Measurements from ENCODE around the gene LRRC7.

LRRC7 gene

DNA sequence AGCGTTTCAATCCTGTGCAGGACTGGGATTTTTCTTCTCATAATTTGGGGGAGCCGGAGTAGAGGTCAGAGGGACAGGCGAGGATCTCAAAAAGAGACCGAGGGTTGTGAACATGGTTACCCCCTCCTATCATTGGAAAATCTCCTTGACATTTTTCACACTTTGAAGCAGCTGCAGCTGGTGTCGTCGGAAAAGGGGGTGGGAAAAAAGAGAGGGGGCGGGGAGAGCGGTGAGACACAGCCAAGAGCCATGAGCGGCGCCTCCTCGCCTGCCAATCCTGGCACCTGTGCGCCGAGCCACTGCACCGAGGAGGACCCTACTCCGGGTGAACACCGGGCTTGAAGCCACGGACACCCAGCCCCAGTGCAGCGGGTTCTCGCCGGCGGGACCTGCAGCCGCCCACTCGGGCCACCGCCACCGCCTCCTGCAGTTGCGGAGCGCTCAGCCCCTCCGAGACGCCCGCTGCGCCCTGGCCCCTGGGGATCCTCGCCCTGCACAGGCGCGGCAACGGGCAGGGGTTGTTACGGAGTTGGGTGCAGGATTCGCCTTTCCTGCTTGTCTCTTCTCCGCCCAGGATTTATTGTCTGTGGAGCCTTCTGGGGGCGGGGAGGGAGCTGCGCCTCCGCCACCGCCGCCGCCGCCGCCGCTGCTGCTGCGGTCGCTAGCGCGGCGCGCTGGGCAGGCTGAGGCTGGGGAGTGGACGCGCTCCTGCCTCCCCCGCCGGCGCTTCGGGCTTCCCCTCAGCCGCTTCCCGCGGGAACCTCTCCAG, at the start of gene LRRC7:
TSS of gene LRRC7 (plus strand) at position 271 of the 769 bp plus-strand sequence. CDS start 718 bp downstream, outside the sequence.
- DNase-seq, result peak; percentile 43

DNA sequence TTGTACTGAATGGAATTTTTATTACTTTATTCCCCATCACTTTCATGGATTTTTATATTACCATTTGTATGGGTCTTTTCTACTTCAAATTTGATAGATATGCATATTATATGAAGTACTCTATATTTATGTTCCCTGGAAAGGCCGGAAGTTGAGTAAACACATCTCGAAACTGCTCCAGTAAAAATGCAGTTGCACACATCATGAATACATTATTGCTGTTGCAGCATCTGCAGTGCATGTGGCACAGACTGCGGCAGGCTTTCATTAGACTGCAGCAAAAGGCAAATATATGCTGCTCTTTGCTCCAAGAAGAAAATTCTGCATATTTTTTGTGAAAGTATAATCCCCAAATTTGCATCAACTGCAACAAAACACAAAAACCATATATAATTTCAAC, 48.7 kb upstream of the LRRC7 start:
- no peak for DNase-seq

DNA sequence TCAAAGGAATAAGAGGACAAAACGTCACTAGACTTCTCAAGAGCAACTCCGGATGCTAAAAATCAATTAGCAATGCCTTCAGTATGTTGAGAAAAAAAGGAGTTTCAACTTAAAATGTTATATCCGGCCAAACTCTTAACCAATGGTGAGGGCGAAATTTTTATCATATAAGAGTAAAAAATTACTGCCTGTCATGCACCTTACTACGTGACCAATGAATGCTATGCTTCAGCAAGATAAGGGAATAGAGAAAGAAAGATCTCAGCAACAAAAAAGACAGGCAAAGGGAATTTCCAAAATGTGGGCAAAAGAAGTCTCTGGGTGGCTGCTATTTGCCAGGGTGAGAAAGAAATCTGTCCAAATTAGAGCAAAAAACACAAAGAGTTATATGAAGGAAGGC, 47.4 kb upstream of the LRRC7 start:
- no peak for DNase-seq

DNA sequence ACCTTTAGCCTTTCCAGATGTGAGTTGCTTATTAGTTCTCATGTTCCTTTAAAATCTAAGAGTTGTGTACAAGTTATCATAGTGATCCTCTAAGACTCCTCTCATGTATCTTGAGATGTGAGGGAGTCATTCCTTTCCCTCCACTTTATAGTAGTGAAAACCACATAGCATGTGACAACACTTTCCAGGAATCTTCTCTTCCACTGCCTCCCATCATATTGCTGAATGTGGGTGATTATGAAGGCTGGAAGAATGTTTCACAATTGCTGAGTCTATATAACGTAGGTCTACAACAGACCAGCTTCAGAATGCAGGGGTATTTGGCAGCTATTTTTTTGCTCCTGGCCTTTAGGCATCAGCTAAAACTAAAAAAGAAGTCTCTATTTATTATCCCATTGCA, 44.7 kb upstream of the LRRC7 start:
- DNase-seq, result no peak

DNA sequence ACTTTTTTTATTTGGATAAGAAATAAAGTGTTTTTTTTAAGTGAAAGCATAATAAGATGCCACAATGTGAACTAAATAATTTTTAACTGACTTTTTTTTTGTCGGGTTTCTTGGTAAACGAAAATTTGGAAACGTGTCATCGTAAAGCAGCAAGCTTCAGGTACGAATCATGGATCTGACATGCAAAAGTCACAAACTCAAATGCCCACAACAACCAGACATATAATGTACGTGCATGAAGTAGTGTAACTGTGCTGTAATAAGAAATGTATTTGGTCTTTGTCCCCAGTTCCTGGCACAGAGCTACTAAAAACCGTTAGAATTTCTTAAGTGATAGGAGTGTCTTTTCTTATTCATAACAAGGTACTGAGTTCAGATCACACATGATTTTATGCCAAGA, 44.3 kb upstream of the LRRC7 start:
- DNase-seq, result no peak

DNA sequence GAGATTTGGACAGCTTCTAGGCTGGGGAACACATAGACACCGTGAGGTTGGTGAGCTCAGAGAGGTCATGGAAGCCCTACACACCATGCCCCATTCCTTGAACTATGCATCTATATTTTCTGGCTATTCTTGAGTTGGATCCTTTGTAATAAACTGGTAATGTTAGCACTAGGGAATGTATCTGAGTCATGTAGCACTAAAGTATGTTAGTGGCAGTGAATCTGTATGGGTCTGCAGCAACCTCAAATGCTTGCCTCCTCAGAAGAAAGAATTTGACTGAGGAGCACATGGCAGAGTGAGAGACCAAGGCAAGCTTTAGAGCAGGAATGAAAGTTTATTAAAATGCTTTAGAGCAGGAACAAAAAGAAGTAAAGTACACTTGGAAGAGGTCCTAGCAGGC, 43.7 kb upstream of the LRRC7 start:
- DNase-seq, result no peak

DNA sequence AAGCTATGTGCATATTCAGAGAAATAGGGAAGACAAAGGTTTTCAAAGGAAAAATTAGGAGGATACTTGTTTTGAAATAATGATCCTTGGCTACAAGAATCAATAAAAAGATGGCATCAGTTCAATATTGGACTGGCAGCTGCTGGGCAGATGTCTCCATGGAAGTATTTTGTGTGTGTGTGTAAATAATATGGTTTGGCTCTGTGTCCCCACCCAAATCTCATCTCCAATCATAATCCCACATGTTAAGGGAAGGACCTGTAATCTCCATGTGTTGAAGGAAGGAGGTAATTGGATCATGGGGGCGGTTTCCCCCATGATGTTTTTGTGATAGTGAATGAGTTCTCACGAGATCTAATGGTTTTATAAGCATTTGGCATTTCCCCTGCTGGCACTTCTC, 40.4 kb upstream of the LRRC7 start:
- no peak for DNase-seq

DNA sequence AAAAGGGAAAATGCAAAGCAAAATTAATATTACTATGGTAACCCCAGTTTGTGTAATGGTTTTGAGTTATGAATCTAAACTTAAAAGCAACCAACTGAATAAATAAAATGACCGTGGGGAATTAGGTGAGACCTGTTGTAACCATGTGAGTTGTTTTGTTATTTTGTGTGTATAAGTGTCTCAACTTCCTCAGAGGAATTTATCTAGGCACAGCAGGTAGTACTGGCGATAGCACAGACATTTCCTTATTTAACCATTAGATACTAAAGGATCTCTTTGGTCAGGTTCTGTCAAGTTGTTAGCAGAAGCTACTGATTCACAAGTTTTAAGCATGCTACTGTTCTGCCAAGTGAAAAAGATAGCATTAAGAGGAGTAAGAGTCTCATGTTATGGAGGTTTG, 39.3 kb upstream of the LRRC7 start:
- peak; percentile 27 for DNase-seq

DNA sequence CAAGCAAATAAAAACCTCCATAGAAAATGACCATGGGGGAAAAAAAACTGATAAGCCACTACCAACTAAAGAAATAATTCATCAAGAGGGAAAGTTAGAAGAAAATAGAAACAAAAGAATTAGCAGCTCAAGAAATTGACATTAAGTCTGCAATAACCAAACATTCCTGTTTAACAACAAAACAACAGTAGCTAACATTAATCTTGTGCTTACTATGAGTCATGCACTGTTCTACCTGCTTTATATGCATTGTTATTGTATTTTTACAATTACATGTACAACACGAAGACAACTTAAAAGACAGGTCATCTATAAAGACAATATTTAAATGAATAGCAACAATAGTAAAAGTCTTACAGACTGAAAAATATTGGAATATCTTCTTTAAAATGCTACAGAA, 34.4 kb upstream of the LRRC7 start:
- no peak for DNase-seq

DNA sequence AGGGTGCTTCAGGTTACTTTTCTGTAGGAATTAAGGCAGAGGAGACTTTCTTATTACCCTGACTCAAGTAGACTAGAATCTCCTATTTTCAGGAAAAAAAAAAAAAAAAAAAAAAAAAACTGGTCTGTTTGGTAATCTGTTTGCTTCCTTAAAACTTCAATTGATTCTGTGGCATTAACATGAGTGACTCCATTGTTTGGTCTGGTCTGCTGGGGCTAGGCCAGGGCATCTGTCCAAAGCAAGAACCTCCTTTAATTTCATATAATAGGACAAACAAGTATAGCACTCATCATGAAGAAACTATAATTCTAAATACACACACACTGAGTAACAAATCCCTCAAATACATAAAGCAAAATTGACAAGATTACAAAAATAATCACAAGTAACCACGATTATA, 32.9 kb upstream of the LRRC7 start:
- no peak for DNase-seq

DNA sequence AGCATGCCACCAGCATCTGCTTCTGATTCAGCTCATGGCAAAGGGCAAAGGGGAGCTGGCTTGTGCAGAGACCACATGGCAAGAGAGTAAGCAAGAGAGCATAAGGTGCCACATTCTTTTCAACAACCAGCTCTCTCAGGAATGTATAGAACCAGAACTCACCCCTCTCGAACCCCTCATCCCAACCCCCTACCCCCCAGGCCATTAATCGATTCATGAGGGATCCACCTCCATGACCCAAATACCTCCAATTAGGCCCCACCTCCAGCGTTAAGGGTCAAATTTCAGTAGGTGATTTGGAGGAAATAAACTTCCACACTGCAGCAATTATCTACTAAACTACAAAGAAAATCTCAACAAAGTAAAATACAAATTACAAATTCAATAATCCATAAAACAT, 32.2 kb upstream of the LRRC7 start:
- no peak for DNase-seq

DNA sequence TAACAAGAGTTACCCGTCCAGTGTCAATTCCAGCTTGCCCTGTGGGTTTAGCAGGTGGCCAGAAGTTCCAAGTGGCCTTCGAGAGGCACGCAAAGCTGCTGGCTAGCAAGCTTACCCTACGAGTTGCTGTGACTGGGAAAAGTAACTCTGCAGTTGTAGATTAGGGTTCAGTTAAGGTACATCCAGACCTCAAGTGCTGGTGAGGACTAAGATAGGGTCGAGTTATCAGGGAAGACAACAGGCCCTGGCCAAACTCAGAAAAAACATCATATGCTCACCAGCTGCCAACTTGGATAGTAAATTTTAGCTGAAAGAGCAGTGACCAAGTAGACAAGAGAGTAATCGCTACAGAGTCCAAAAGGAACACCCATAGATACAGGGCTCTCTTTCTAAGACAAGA, 27.7 kb upstream of the LRRC7 start:
- DNase-seq, result peak; percentile 99

DNA sequence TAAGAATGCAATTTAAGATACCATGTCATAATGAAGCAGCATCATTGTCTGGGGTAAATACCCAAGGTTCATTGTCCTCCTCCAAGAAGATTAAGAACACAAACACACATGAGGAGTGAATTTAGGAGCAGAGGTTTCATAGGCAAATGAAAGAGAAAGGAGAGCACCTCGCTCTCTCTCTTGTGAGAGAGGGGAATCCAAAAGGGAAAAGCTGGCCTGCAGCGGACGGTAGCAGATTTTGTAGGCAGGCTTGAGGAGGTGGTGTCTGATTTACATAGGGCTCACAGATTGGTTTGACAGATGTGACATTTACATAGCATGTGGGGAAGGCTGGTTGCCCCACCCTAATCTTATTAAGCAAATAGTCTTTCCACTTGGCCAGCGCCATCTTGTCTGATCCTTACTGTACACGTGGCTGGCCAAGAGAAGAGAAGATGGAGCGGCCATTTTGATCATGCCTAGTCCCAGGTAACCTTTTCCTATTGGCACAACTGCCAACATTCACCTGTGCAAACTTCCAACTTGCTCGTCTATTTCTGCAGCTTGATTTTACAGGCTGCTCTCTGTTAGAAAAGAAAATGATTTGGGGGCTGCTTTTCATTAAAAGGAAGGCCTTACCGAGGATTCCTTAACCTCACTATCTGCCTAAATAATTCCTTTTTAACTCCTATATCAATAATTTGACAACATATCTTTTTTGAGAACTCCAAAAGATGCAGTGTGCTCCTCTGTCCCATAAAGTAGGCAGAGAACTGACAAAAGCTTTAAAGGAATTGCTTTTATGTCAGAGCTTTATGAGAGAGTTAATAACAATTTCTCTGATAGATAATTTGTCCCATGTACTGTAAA, 16.0 kb upstream of the LRRC7 start:
- DNase-seq, result no peak

DNA sequence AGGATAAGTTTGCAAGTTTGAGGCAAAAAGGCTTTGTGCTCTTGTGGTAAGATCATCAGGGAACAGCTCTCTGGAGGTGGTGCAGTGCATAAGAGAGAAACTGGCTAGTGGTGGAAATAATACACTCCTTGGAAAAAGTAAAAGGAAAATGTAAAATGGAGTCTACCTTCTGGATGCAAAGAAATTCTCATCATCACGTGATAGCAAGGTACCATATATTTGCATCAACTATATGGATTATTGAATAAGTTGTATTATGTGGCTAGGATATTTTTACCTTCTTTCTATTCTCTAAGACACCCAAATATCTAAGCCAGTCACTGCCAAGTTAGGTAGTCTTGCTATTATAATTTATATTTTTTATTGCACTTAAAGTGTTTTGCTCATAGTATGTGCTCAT, 14.0 kb upstream of the LRRC7 start:
- DNase-seq, result no peak

DNA sequence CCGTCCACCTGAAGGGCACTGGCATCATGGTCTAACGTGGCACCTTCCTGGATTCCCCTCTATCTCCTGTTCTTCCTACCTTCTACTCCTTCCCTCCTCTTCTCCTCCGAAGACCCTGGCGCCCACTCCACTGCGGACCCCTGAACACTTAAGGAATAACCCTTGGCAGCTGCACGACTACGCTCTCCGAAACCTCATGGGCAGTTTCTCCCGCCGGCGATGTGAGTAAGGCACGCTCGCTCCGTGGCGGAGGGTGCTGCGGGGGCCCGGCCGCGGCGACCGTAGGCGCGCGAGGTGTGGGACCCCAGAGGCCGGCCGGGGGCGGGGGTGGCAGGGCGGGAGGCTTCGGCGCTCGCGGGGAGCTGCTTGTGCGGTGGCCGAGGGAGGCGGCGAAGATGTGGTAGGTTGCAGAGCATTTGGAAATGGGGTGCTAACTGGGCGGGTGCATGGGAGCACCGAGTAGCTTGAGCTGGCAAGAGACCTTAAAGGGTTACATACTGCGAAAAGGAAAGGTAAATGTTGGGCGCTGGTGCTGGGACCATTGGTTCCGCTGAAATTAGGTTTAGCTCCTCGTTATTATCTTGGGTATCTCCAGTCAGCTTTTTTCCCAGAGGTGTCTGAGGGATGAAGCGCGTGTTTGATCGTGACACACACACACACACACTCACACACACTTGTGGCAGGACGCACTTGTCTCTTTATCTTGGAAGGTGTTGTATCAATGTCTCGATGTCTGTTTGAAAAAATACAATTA, 876 bp downstream of the LRRC7 start:
- peak; percentile 32 for DNase-seq

DNA sequence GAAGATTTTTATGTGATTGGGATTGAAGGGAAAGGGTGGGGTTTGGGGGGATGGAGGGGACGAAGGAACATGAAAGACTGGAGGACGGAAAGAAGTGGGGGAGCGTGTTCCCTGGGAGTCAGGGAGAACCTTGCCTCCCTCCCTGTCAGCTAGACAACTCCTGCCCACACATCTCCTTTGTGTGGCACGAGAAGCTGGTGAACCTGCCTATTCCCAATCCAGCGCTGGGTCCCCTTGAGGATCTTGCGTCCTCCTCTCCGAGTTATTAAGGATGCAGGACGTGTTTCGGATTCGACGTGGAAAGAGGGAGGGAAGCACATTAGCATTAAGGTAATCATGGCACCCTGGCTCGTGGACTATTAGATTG, 1.4 kb downstream of the LRRC7 start:
- DNase-seq, result no peak

DNA sequence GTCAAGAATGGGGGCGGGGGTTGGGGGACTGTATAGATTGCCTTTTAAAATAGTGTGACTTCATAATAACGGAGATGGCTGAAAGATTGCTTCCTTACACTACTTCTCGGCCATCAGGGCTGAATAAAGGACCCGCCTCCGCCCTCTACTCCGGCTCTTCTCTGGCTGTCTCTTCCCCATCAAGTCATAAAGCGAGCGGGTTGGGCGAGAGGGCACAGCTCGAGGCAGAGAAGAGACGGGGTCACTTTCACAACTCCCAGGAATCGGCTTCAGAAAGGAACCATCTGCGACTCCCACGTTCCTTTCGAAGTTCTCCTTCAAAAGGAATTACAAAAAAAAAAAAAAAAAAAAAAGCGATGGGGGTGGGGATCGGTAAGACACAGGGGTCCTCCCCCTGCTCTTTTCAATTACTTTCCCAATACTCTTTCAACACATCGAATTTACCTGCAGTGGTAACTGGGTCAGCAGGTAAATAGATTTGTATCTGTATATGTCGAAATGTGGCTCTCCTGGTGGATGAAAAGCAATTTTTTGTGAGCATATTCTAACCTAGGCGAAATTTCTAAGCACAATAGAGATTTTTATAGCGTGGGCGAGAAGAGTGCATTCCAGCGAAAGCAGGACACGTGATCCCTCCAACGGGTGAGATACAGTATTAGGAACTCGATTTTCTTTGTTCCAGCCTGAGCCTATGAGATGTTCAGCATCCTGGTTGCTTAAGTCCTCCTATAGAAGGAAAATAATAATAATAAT, 2.0 kb downstream of the LRRC7 start:
- DNase-seq, result peak; percentile 7

DNA sequence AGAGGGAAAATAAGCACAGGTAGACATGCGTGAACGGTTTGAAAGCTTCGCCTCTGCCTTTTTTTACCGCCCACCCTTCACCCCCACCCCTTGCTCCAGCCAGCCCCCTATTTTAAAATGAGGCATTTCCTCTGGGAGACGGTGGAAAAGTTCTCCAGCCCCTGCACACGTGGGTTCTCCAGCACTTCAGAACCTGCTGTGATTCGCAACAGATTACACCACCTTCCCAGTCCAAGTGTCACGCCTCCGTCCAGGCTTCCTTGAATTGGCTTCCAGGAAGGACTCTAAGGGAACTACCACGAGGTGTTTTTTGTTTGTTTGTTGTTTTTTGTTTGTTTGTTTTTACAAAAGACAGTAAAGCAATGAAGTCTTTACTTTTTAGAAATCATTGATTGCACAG, 2.6 kb downstream of the LRRC7 start:
- no peak for DNase-seq

DNA sequence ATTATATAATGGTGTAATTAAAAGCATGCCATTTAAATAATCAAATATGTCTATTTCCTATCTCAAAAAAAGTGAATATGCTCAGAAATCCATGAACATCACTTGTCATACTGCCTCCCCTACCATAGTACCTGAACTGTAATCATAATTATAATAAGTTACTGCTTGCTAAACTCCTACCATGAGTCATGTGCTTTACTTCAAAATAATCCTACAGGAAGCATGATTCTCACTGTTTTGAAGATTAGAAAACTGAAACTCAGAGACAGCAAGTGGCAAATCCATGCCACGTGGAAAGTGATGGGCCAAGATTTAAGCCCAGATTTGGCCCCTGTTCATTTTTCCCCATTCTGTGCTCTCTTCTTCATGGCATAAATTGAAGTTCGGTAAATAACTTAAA, 5.2 kb downstream of the LRRC7 start:
- DNase-seq, result no peak

DNA sequence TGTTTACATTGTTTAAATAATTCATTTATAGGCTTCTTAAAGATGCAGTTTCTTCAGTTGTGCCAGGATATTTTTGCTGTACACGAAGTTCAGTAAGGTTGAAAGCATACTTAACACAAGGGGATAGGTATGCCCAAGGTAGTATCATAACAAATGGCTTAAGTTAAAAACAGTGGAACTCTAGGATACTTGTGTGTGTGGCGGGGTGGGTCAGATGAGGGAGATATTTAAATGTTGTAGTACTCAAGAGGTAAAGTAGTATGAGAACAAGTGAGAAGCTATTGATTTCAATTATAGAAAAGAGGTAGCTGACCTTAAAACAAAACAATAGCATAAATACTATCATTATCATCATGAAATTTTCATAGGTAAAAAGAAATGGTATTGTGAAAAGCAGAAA, 6.2 kb downstream of the LRRC7 start:
- DNase-seq, result no peak

DNA sequence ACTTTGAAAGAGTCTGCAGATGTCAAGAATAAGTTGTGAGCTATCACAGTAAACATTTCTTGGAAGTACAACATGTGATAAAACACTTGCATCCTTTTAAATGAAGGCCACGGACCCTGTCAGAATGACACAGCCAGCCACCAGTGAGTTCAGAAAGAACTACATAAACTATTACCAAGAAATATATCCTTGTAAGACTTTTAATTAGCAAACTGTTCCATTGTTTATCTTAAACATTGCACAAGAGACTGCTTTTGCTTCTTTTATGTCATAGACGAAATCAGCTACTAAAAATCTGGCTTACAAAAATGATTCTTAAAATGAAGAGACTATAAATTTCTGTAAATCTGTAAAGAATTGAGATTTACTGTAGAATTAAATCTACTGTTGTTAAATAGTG, 17.9 kb downstream of the LRRC7 start:
- DNase-seq, result no peak

DNA sequence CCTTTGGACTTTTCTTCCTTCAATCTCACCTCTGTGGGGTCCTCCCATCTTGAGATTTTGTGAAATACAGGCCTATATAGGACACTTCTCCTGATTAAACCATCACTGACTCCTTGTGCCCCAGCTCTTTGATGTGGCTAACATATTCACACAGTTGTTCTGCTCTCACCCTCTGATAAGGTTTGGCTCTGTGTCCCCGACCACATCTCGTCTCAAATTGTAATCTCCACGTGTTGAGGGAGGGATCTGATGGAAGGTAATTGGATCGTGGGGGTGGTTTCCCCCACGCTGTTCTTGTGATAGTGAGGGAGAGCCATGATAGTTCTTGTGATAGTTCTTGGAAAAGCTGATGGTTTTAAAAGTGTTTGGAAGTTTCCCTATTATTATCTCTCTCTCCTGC, 19.7 kb downstream of the LRRC7 start:
- DNase-seq, result peak; percentile 65

DNA sequence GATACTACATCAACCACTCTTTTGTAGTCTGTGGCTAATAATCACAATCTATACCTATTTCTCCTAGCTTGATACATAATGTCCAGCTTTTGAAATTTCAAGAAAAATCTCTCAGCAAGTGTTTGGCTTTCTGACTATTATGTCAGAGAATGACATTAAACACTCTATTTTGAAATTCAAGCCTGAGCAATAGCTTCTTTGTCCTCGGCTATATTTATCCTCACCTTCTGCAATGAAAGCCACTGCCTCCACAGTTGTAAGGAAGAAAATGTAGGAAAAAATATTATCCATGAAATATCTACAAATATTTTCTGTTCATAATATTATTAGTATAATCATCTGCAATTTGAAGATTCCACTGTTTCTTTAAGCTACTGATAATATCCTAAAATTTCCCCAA, 22.1 kb downstream of the LRRC7 start:
- DNase-seq, result no peak

Data from hematopoietic multipotent progenitor cell treated with erythropoietin and hydrocortisone succinate and interleukin-3 and kit ligand, for 8 days (in vitro differentiated cells).